Liver (tissue), 3 donors: ENCODE results near the gene TMEM63B.

Source experiments
- CTCF ChIP-seq: fragments of 150-350 bp; IDR thresholded peaks from 2 replicates; pipeline ENCODE4 v1.5.1; 2017; ENCODE audit warnings: improper control_type of control experiment, low read depth, low read length; ENCODE audit not compliant: missing input control
- EGR1 ChIP-seq, 2 donors: IDR thresholded peaks; 2 replicates each; pipeline ENCODE4 v1.6.1; 2016 to 2018; ENCODE audit warnings: antibody characterized with exemption in 2 of 2, low read depth in 2 of 2
- GABPA ChIP-seq, 2 donors: IDR thresholded peaks in 1 of 2; conservative IDR thresholded peaks in 1 of 2; 2 replicates each; pipeline ENCODE4 v1.6.1; 2016; ENCODE audit warnings: antibody characterized with exemption in 2 of 2, mild to moderate bottlenecking in 1 of 2, moderate library complexity in 1 of 2
- JUND ChIP-seq, 2 donors: IDR thresholded peaks; 2 replicates each; pipeline ENCODE4 v1.6.1; 2016; ENCODE audit warnings: antibody characterized with exemption in 2 of 2
- RAD21 ChIP-seq, 2 donors: IDR thresholded peaks; 2 replicates each; pipeline ENCODE4 v1.6.1; 2016; ENCODE audit warnings: antibody characterized with exemption in 2 of 2, mild to moderate bottlenecking in 2 of 2
- REST ChIP-seq: IDR thresholded peaks from 2 replicates; pipeline ENCODE4 v1.6.1; 2016; ENCODE audit warnings: antibody characterized with exemption, mild to moderate bottlenecking
- RXRA ChIP-seq, 2 donors: IDR thresholded peaks; 2 replicates each; pipeline ENCODE4 v1.6.1; 2017 to 2018; ENCODE audit warnings: antibody characterized with exemption in 2 of 2, mild to moderate bottlenecking in 1 of 2
- SP1 ChIP-seq: IDR thresholded peaks from 2 replicates; pipeline ENCODE4 v1.6.1; 2018; ENCODE audit warnings: antibody characterized with exemption, mild to moderate bottlenecking
- TAF1 ChIP-seq: conservative IDR thresholded peaks from 2 replicates; pipeline ENCODE4 v1.6.1; 2016; ENCODE audit warnings: antibody characterized with exemption, mild to moderate bottlenecking
- YY1 ChIP-seq: IDR thresholded peaks from 2 replicates; pipeline ENCODE4 v1.6.1; 2016; ENCODE audit warnings: antibody characterized with exemption, mild to moderate bottlenecking
- donor health status: healthy.
- donor health status: healthy.

DNA sequence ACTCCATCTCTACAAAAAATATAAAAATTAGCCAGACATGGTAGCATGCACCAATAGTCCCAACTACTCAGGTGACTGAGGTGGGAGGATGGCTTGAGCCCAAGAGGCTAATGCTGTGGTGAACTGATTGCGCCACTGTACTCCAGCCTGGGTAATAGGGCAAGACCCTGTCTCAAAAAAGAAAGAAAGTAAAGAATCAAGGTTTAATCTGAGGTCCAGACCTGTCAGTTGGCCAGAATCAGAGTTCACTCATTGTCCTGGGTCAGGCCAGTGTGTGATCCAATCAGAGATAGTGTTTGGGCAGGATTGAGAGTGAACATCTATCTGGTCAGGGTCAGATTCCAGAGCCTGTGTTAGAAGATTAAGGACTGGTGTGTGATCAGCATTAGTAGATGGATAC is 15.5 kb downstream of the TMEM63B start:
- TF ChIP-seq GABPA (IDR thresholded peaks at IDR 0.05 in 1 of 2, conservative IDR thresholded peaks at IDR 0.05 in 1 of 2) (no peak), CTCF (no peak), YY1 (no peak), RAD21 (IDR thresholded peaks at IDR 0.05) (no peak), REST (no peak), RXRA (IDR thresholded peaks at IDR 0.05) (peak; percentile 70 to 93), TAF1 (no peak), SP1 (no peak), EGR1 (IDR thresholded peaks at IDR 0.05; ENCODE audit: low read depth in 2 of 2) (peak in 1 of 2 donors; percentile 35), JUND (IDR thresholded peaks at IDR 0.05) (peak in 1 of 2 donors; percentile 75)
